Measurements from ENCODE around the gene USP54. TPM values are rescaled to one million over a fixed set of nuclear protein-coding genes. Genes with fewer than 3 reads are reported as not detected.

Gene USP54
- total RNA-seq, 3 donors from 2014 or later (not counting 1 experiment from before 2014, with no cell fraction given), result 4.4 to 10.2 (median 5.5) TPM

- Histone ChIP-seq H3K27me3 (ENCODE audit: control insufficient read depth, insufficient read depth, low read length) (no peaks in the 10 kb centered on the region), H3K27ac (ENCODE audit: low read length) (no peak overlapping the region), H3K36me3 (ENCODE audit: control insufficient read depth, insufficient read depth, low read length) (no peaks in the 10 kb centered on the region), H3K4me1 (ENCODE audit: control insufficient read depth, insufficient read depth, low read length) (no peaks in the 10 kb centered on the region), H3K4me3 (ENCODE audit: low read length) (no peak overlapping the region), H3K9me3 (ENCODE audit: control insufficient read depth, insufficient read depth, low read length) (no peaks in the 10 kb centered on the region)
- Mint-ChIP-seq H3K4me3 (no peak overlapping the region), H3K27ac (no peak overlapping the region), H3K27me3 (ENCODE audit: low read depth in 2 of 2) (no peaks in the 10 kb centered on the region), H3K36me3 (no peaks in the 10 kb centered on the region), H3K4me1 (no peaks in the 10 kb centered on the region), H3K9me3 (no peaks in the 10 kb centered on the region)
- WGBS (ENCODE audit: insufficient coverage), result 88% methylated on average over 3 of the region's 3 CpGs
- DNase-seq (no peak), ATAC-seq (no peak)
- intact Hi-C loops (cut with micrococcal nuclease), result no loop called here
- no peak for TF ChIP-seq CTCF (IDR thresholded peaks at IDR 0.05)
Measured at GRCh38 chr10:73552819-73553715, 38.1 kb downstream of the USP54 start.

- ATAC-seq, result no peak
- Histone ChIP-seq H3K9me3 (ENCODE audit: control insufficient read depth, insufficient read depth, low read length) (no peaks in the 10 kb centered on the region), H3K36me3 (ENCODE audit: control insufficient read depth, insufficient read depth, low read length) (no peaks in the 10 kb centered on the region), H3K27ac (ENCODE audit: low read length) (no peak overlapping the region), H3K4me3 (ENCODE audit: low read length) (no peak overlapping the region), H3K4me1 (ENCODE audit: control insufficient read depth, insufficient read depth, low read length) (no peaks in the 10 kb centered on the region), H3K27me3 (ENCODE audit: control insufficient read depth, insufficient read depth, low read length) (no peaks in the 10 kb centered on the region)
- intact Hi-C loops (cut with micrococcal nuclease), result no loop called here
- no peak for DNase-seq
- Mint-ChIP-seq H3K4me1 (no peaks in the 10 kb centered on the region), H3K9me3 (no peaks in the 10 kb centered on the region), H3K36me3 (no peaks in the 10 kb centered on the region), H3K27ac (no peak overlapping the region), H3K27me3 (ENCODE audit: low read depth in 2 of 2) (no peaks in the 10 kb centered on the region), H3K4me3 (no peak overlapping the region)
- 100% methylated on average over 1 of the region's 1 CpG for WGBS (ENCODE audit: insufficient coverage)
- no peak for TF ChIP-seq CTCF (IDR thresholded peaks at IDR 0.05)
Measured at GRCh38 chr10:73551515-73551914, 39.6 kb downstream of the USP54 start.

- H3K27me3 Mint-ChIP-seq (ENCODE audit: low read depth in 2 of 2), result no peaks in the 10 kb centered on the region
- no peaks in the 10 kb centered on the region for H3K4me1 Mint-ChIP-seq
- DNase-seq (no peak), ATAC-seq (no peak)
- Histone ChIP-seq H3K27me3 (ENCODE audit: control insufficient read depth, insufficient read depth, low read length) (no peaks in the 10 kb centered on the region), H3K36me3 (ENCODE audit: control insufficient read depth, insufficient read depth, low read length) (no peaks in the 10 kb centered on the region), H3K9me3 (ENCODE audit: control insufficient read depth, insufficient read depth, low read length) (no peaks in the 10 kb centered on the region), H3K27ac (ENCODE audit: low read length) (no peak overlapping the region), H3K4me3 (ENCODE audit: low read length) (no peak overlapping the region), H3K4me1 (ENCODE audit: control insufficient read depth, insufficient read depth, low read length) (no peaks in the 10 kb centered on the region)
- intact Hi-C loops (cut with micrococcal nuclease), result no loop called here
- no peak for TF ChIP-seq CTCF (IDR thresholded peaks at IDR 0.05)
- no peak overlapping the region for H3K4me3 Mint-ChIP-seq
- no peaks in the 10 kb centered on the region for H3K9me3 Mint-ChIP-seq
- no peak overlapping the region for H3K27ac Mint-ChIP-seq
- H3K36me3 Mint-ChIP-seq, result no peaks in the 10 kb centered on the region
- WGBS (ENCODE audit: insufficient coverage), result 100% methylated on average over 1 of the region's 2 CpGs
Measured at GRCh38 chr10:73545357-73545756, 45.8 kb downstream of the USP54 start.
